ENCODE data around the gene ZNF133. TPM values are rescaled to one million over a fixed set of nuclear protein-coding genes. Genes with fewer than 3 reads are reported as not detected.

ZNF133 gene
- polyA plus RNA-seq, 1 donor (not counting 4 experiments of a cell fraction or from before 2014, with no cell fraction given), result 15.8 TPM

DNA sequence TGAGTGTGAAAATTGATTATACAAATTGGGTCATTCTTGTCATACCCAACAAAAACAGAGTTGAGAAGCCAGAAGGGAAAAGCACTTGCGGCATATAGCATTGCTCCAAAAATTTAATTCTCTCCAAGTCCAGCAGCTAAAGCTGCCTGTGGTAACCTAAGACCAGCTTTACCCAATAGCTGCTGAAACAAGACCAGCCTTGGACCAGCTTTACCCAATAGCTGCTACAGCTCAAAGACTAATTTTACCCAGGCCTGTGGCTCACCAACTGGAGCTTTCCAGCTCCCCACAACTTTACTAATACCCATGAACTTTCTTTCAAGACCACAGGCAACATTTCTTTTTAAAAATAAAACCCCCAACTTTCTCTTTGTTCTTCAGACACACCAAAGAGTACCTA, 32.8 kb upstream of the ZNF133 start:
- Histone ChIP-seq H3K4me2 (ENCODE audit: control insufficient read depth, extremely low read depth, insufficient read depth, low read depth, low read length) (no peak overlapping the region), H3K9me3 (ENCODE audit: control insufficient read depth, low read depth, low read length) (no peaks in the 10 kb centered on the region), H3K4me3 (ENCODE audit: control insufficient read depth in 2 of 3, extremely low read depth in 1 of 3, insufficient read depth in 2 of 3, low read depth in 1 of 3, low read length in 3 of 3) (no peak overlapping the region), H3K36me3 (ENCODE audit: control insufficient read depth in 2 of 2, extremely low read depth in 1 of 2, insufficient read depth in 2 of 2, low read length in 2 of 2) (no peaks in the 10 kb centered on the region), H3K27ac (ENCODE audit: control insufficient read depth, insufficient read depth, low read length) (no peak overlapping the region), H3K27me3 (ENCODE audit: control insufficient read depth, extremely low read depth, insufficient read depth, low read length) (no peaks in the 10 kb centered on the region), H3K4me1 (ENCODE audit: control insufficient read depth, extremely low read depth, insufficient read depth, low read length) (peaks cover 28% of the 10 kb centered on the region), H3K79me2 (ENCODE audit: control insufficient read depth, insufficient read depth, low read length) (no peaks in the 10 kb centered on the region), H3K9ac (ENCODE audit: control insufficient read depth, extremely low read depth, insufficient read depth, low read length) (no peak overlapping the region), H3K9me1 (ENCODE audit: control insufficient read depth, extremely low read depth, insufficient read depth, low read length) (no peaks in the 10 kb centered on the region), H4K20me1 (ENCODE audit: control insufficient read depth, extremely low read depth, insufficient read depth, low read length) (no peaks in the 10 kb centered on the region), H2AFZ (ENCODE audit: control insufficient read depth, low read length) (no peak overlapping the region)
- TF ChIP-seq, protein P1, sequence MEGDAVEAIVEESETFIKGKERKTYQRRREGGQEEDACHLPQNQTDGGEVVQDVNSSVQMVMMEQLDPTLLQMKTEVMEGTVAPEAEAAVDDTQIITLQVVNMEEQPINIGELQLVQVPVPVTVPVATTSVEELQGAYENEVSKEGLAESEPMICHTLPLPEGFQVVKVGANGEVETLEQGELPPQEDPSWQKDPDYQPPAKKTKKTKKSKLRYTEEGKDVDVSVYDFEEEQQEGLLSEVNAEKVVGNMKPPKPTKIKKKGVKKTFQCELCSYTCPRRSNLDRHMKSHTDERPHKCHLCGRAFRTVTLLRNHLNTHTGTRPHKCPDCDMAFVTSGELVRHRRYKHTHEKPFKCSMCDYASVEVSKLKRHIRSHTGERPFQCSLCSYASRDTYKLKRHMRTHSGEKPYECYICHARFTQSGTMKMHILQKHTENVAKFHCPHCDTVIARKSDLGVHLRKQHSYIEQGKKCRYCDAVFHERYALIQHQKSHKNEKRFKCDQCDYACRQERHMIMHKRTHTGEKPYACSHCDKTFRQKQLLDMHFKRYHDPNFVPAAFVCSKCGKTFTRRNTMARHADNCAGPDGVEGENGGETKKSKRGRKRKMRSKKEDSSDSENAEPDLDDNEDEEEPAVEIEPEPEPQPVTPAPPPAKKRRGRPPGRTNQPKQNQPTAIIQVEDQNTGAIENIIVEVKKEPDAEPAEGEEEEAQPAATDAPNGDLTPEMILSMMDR (optimal IDR thresholded peaks at IDR 0.05 in 1 of 3, IDR thresholded peaks at IDR 0.05 in 1 of 3, conservative IDR thresholded peaks at IDR 0.05 in 1 of 3; ENCODE audit: extremely low read depth in 1 of 3, insufficient read depth in 2 of 3, low read length in 3 of 3), result no peak
- DNase-seq (ENCODE audit: low read depth, low spot score), result no peak
- FAIRE-seq, result no peak
- dilution Hi-C loops (cut with MboI; ENCODE audit: extremely low pct_ligation_motif_present, low sequenced_read_pairs), result no loop called here

DNA sequence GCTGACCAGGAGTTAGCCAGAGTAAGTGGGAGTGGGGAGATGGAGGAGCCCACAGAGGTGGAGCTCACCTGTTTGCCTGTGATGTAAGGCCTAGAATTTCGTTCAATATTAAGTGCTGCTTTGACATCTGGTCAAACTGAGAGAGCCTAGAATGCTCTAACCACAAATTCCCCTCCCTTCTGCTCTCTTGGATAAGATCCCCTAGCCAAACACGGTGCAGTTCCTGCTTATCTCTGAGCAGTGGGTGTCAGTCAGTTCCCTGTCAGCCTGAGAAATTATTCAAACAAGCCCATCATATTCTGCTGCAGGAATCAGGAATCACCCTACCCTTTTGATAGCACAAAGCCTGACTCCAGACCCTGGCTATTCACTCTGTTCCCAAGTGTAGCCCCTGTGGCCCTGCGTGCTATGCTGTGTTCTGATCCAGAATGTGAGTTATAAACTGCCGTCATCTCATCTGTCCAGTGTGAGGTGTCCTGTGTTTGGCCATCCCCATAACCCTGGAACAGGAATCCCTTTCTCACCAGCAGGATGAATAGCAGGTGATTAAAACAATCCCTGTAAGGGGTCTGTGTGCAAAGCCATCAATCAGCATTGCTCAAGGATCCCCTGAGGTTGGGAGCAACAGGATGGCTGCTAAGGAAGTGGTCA, 31.8 kb upstream of the ZNF133 start:
- Histone ChIP-seq H2AFZ (ENCODE audit: control insufficient read depth, low read length) (no peak overlapping the region), H3K27ac (ENCODE audit: control insufficient read depth, insufficient read depth, low read length) (no peak overlapping the region), H3K9me3 (ENCODE audit: control insufficient read depth, low read depth, low read length) (no peaks in the 10 kb centered on the region), H3K4me1 (ENCODE audit: control insufficient read depth, extremely low read depth, insufficient read depth, low read length) (peaks cover 24% of the 10 kb centered on the region), H3K79me2 (ENCODE audit: control insufficient read depth, insufficient read depth, low read length) (no peaks in the 10 kb centered on the region), H3K4me2 (ENCODE audit: control insufficient read depth, extremely low read depth, insufficient read depth, low read depth, low read length) (no peak overlapping the region), H3K9ac (ENCODE audit: control insufficient read depth, extremely low read depth, insufficient read depth, low read length) (no peak overlapping the region), H3K9me1 (ENCODE audit: control insufficient read depth, extremely low read depth, insufficient read depth, low read length) (no peaks in the 10 kb centered on the region), H3K4me3 (ENCODE audit: control insufficient read depth in 2 of 3, extremely low read depth in 1 of 3, insufficient read depth in 2 of 3, low read depth in 1 of 3, low read length in 3 of 3) (no peak overlapping the region), H4K20me1 (ENCODE audit: control insufficient read depth, extremely low read depth, insufficient read depth, low read length) (no peaks in the 10 kb centered on the region), H3K36me3 (ENCODE audit: control insufficient read depth in 2 of 2, extremely low read depth in 1 of 2, insufficient read depth in 2 of 2, low read length in 2 of 2) (no peaks in the 10 kb centered on the region), H3K27me3 (ENCODE audit: control insufficient read depth, extremely low read depth, insufficient read depth, low read length) (no peaks in the 10 kb centered on the region)
- no peak for FAIRE-seq
- TF ChIP-seq, protein P1 (optimal IDR thresholded peaks at IDR 0.05 in 1 of 3, IDR thresholded peaks at IDR 0.05 in 1 of 3, conservative IDR thresholded peaks at IDR 0.05 in 1 of 3; ENCODE audit: extremely low read depth in 1 of 3, insufficient read depth in 2 of 3, low read length in 3 of 3), result no peak
- TF ChIP-seq EZH2 (IDR thresholded peaks at IDR 0.05; ENCODE audit: low read length), result no peak
- DNase-seq (ENCODE audit: low read depth, low spot score), result no peak
- dilution Hi-C loops (cut with MboI; ENCODE audit: extremely low pct_ligation_motif_present, low sequenced_read_pairs), result no loop called here

All from keratinocyte (primary cell).